Loucy (cell line): ENCODE measurements around the gene RAD50.

ENCODE experiments used
- CTCF ChIP-seq: fragments of 200-600 bp; sonication (generic); conservative IDR thresholded peaks from 2 replicates; pipeline ENCODE4 v1.5.1; 2014; ENCODE audit warnings: mild to moderate bottlenecking, antibody characterized with exemption, low read length
- EZH2phosphoT487 ChIP-seq: fragments of 200-600 bp; IDR thresholded peaks from 2 replicates; pipeline ENCODE4 v1.6.1; 2018; ENCODE audit warnings: antibody characterized with exemption, mild to moderate bottlenecking, moderate library complexity, borderline replicate concordance

DNA sequence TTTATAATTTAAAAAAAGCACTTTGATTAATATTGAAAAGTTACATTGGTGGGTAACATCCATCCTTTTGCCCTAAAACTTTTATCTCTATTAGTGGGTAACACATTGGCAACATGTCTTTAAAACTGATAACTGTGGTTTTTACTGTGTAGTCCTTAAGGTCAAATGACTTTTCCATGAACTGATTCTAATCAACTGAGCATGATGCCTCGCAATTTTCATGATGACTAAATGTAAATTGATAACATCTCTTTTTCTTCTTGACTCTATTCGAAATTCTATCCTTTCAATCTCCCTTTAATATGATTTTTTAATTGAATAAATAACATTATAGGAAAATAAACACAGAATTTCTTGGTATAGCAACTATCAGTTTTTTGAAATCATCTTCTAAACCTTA is 7.2 kb upstream of the RAD50 start:
- TF ChIP-seq CTCF = no peak
- TF ChIP-seq EZH2phosphoT487 = no peak
